Vagina (tissue), 2 donors: ENCODE results near the gene PKLR. TPM values are rescaled to one million over a fixed set of nuclear protein-coding genes. Genes with fewer than 3 reads are reported as not detected.
A peak's percentile ranks its signal among the peaks of the same experiment; 100 is the strongest.
"Not testable (repeated sequence)": the region's sequence is repeated elsewhere in the genome, so short reads cannot be mapped to it uniquely, and the experiment has no call there.

ENCODE experiments used
- DNase-seq, 2 donors: peaks; one replicate each; pipeline ENCODE4 v3.0.0-alpha.2; 2017; ENCODE audit errors: extremely low spot score in 2 of 2
- H3K27ac ChIP-seq: fragments of 200-600 bp; sonication (generic); one replicate; pipeline ENCODE4 v1.5.1; 2019
- H3K27me3 ChIP-seq: fragments of 200-600 bp; sonication (generic); one replicate; pipeline ENCODE4 v1.5.1; 2019
- H3K36me3 ChIP-seq, 2 donors: fragments of 200-600 bp; sonication (generic); one replicate each; pipeline ENCODE4 v1.5.1; 2017 to 2019
- H3K4me1 ChIP-seq: fragments of 200-600 bp; sonication (generic); one replicate; pipeline ENCODE4 v1.5.1; 2019
- H3K4me3 ChIP-seq, 2 donors: fragments of 200-600 bp; sonication (generic); 1 replicate in 1 of 2; 2 replicates in 1 of 2; pipeline ENCODE4 v1.5.1; 2016 to 2019
- H3K9me3 ChIP-seq: fragments of 200-600 bp; sonication (generic); one replicate; pipeline ENCODE4 v1.5.1; 2019
- POLR2A ChIP-seq, 2 donors: fragments of 450-650 bp; IDR thresholded peaks; one replicate each; pipeline ENCODE4 v1.6.1; 2017; ENCODE audit warnings: antibody characterized with exemption in 2 of 2, mild to moderate bottlenecking in 2 of 2, moderate library complexity in 2 of 2
- POLR2AphosphoS5 ChIP-seq, 2 donors: sonication (generic); formaldehyde crosslinking; IDR thresholded peaks; one replicate each; pipeline ENCODE4 v1.9.0; 2017; ENCODE audit warnings: antibody characterized with exemption in 2 of 2, mild to moderate bottlenecking in 2 of 2, low read depth in 1 of 2; ENCODE audit not compliant: insufficient read depth in 1 of 2
- intact Hi-C: fragments of 100-400 bp; cut with DNase I; formaldehyde crosslinking; loops from one replicate; pipeline ENCODE4 v1.15.1; 2023
- total RNA-seq: library from RNA; depleted of rRNA; stranded (reverse); fragments of >200 nt; gene quantifications from one replicate; pipeline ENCODE4 v1.2.3, GENCODE V29; 2016
- TF ChIP-seq, protein P1 (sequence below), 3 experiments: fragments of 450-650 bp in 2 of 3; fragments of 200-600 bp in 1 of 3; sonication (generic) in 1 of 3; IDR thresholded peaks; one replicate each; pipeline ENCODE4 v1.5.1; 2017 to 2019; ENCODE audit warnings: antibody characterized with exemption in 3 of 3, mild to moderate bottlenecking in 2 of 3, moderate library complexity in 2 of 3

Gene PKLR
- total RNA-seq, 1 donor from 2014 or later = not detected

DNA sequence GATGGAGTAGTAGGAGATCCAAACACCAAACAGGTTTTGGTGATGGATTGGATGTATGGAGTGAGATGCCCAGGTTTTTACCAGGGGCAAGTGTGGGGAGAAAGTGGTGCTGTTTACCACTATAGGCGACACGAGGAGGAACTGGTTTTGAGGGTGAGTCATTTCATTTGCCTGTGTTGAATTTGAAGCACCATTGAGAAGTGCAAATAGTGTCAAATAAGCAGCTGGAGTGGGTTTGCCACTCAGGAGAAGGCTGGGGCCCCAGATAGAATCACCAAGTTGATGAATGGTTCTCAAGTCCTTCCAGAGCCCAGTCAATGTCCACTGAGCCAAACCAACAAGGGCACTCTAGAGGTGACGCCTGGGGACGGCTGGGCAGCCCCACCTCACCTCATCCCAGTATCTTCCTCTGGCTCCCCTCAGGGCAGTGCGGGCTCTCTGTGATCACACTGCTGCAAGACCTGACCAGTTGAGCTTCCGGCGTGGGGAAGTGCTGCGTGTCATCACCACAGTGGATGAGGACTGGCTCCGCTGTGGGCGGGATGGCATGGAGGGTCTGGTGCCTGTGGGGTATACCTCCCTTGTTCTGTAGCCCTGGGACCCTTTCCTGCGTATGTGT lies 28.9 kb upstream of the PKLR start:
- TF ChIP-seq, protein P1, sequence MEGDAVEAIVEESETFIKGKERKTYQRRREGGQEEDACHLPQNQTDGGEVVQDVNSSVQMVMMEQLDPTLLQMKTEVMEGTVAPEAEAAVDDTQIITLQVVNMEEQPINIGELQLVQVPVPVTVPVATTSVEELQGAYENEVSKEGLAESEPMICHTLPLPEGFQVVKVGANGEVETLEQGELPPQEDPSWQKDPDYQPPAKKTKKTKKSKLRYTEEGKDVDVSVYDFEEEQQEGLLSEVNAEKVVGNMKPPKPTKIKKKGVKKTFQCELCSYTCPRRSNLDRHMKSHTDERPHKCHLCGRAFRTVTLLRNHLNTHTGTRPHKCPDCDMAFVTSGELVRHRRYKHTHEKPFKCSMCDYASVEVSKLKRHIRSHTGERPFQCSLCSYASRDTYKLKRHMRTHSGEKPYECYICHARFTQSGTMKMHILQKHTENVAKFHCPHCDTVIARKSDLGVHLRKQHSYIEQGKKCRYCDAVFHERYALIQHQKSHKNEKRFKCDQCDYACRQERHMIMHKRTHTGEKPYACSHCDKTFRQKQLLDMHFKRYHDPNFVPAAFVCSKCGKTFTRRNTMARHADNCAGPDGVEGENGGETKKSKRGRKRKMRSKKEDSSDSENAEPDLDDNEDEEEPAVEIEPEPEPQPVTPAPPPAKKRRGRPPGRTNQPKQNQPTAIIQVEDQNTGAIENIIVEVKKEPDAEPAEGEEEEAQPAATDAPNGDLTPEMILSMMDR (IDR thresholded peaks at IDR 0.05) = no peak
- Histone ChIP-seq H3K4me3 (no peak overlapping the region), H3K4me1 (peaks cover 21% of the 10 kb centered on the region), H3K27ac (no peak overlapping the region), H3K9me3 (no peaks in the 10 kb centered on the region), H3K27me3 (no peaks in the 10 kb centered on the region), H3K36me3 (peaks cover 0 to 36% of the 10 kb centered on the region in 2 donors)
- intact Hi-C loops = no loop called here
- no peak for DNase-seq

- peaks cover 0 to 36% of the 10 kb centered on the region in 2 donors for H3K36me3 ChIP-seq
- H3K27me3 ChIP-seq, H3K27ac ChIP-seq, DNase-seq, H3K9me3 ChIP-seq, intact Hi-C loops, H3K4me3 ChIP-seq: not testable (repeated sequence)
- H3K4me1 ChIP-seq = peaks cover 24% of the 10 kb centered on the region
Observed at GRCh38 chr1:155328856-155329255, 27.6 kb upstream of the PKLR start.

DNA sequence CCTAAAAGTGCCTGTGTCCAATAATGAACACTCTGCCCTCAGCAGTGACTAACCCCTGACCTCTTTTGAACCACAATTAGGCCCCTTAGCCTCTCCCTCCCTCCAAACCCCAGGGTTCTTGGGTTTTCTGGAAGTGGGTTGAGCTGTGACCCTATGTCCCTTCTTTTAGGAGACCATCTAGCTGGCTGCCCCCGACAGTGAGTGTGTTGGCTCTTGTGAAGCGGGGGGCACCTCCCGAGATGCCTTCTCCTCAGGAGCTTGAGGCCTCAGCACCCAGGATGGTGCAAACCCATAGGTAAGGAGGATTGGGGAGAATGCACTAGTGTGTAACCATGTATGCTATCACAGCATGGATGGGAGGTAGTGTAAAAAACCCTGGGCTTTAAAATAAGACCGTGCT lies 26.7 kb upstream of the PKLR start:
- Histone ChIP-seq H3K4me3 (no peak overlapping the region), H3K27me3 (no peaks in the 10 kb centered on the region), H3K36me3 (peaks cover 0 to 36% of the 10 kb centered on the region in 2 donors), H3K9me3 (no peaks in the 10 kb centered on the region), H3K27ac (no peak overlapping the region), H3K4me1 (peaks cover 24% of the 10 kb centered on the region)
- no peak for DNase-seq
- intact Hi-C loops = no loop called here
- TF ChIP-seq POLR2A (IDR thresholded peaks at IDR 0.05) = no peak

GRCh38 chr1:155326631-155327037 lies 25.4 kb upstream of the PKLR start:
- H3K27ac ChIP-seq = peak overlapping the region; percentile 99
- TF ChIP-seq POLR2AphosphoS5 (IDR thresholded peaks at IDR 0.05; ENCODE audit: insufficient read depth in 1 of 2, low read depth in 1 of 2) = no peak
- TF ChIP-seq, protein P1 (IDR thresholded peaks at IDR 0.05) = no peak
- no peak for TF ChIP-seq POLR2A (IDR thresholded peaks at IDR 0.05)
- DNase-seq = no peak
- H3K27me3 ChIP-seq = no peaks in the 10 kb centered on the region
- H3K4me1 ChIP-seq = peaks cover 37% of the 10 kb centered on the region
- peaks cover 0 to 35% of the 10 kb centered on the region in 2 donors for H3K36me3 ChIP-seq
- H3K4me3 ChIP-seq = no peak overlapping the region
- no peaks in the 10 kb centered on the region for H3K9me3 ChIP-seq
- intact Hi-C loops = no loop called here

- DNase-seq = no peak
- Histone ChIP-seq H3K4me3 (no peak overlapping the region), H3K9me3 (no peaks in the 10 kb centered on the region), H3K36me3 (peaks cover 0 to 30% of the 10 kb centered on the region in 2 donors), H3K27ac (peak overlapping the region; percentile 99), H3K4me1 (peaks cover 43% of the 10 kb centered on the region), H3K27me3 (no peaks in the 10 kb centered on the region)
- TF ChIP-seq POLR2AphosphoS5 (IDR thresholded peaks at IDR 0.05; ENCODE audit: insufficient read depth in 1 of 2, low read depth in 1 of 2) = no peak
- TF ChIP-seq, protein P1 (IDR thresholded peaks at IDR 0.05) = no peak
- no peak for TF ChIP-seq POLR2A (IDR thresholded peaks at IDR 0.05)
- intact Hi-C loops = no loop called here
Observed at GRCh38 chr1:155326020-155326526, 24.8 kb upstream of the PKLR start.

- H3K9me3 ChIP-seq = no peaks in the 10 kb centered on the region
- H3K4me1 ChIP-seq = peaks cover 46% of the 10 kb centered on the region
- no peaks in the 10 kb centered on the region for H3K27me3 ChIP-seq
- DNase-seq = no peak
- H3K27ac ChIP-seq = peak overlapping the region; percentile 99
- intact Hi-C loops = no loop called here
- TF ChIP-seq, protein P1 (IDR thresholded peaks at IDR 0.05) = no peak
- peaks cover 0 to 28% of the 10 kb centered on the region in 2 donors for H3K36me3 ChIP-seq
- peak overlapping the region; percentile 71 to 94 for H3K4me3 ChIP-seq
Observed at GRCh38 chr1:155325603-155325893, 24.3 kb upstream of the PKLR start.
